ENCODE data around the gene PRODH2. TPM values are rescaled to one million over a fixed set of nuclear protein-coding genes. Genes with fewer than 3 reads are reported as not detected.

Gene PRODH2, protein sequence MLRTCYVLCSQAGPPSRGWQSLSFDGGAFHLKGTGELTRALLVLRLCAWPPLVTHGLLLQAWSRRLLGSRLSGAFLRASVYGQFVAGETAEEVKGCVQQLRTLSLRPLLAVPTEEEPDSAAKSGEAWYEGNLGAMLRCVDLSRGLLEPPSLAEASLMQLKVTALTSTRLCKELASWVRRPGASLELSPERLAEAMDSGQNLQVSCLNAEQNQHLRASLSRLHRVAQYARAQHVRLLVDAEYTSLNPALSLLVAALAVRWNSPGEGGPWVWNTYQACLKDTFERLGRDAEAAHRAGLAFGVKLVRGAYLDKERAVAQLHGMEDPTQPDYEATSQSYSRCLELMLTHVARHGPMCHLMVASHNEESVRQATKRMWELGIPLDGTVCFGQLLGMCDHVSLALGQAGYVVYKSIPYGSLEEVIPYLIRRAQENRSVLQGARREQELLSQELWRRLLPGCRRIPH
- total RNA-seq, result not detected
- not detected for polyA plus RNA-seq (2013, experiment 1 of 2)
- polyA plus RNA-seq (2013, experiment 2 of 2), result not detected
- 0 to 1.0 (median 0) reads per million in 172 experiments for total RNA-seq

DNA sequence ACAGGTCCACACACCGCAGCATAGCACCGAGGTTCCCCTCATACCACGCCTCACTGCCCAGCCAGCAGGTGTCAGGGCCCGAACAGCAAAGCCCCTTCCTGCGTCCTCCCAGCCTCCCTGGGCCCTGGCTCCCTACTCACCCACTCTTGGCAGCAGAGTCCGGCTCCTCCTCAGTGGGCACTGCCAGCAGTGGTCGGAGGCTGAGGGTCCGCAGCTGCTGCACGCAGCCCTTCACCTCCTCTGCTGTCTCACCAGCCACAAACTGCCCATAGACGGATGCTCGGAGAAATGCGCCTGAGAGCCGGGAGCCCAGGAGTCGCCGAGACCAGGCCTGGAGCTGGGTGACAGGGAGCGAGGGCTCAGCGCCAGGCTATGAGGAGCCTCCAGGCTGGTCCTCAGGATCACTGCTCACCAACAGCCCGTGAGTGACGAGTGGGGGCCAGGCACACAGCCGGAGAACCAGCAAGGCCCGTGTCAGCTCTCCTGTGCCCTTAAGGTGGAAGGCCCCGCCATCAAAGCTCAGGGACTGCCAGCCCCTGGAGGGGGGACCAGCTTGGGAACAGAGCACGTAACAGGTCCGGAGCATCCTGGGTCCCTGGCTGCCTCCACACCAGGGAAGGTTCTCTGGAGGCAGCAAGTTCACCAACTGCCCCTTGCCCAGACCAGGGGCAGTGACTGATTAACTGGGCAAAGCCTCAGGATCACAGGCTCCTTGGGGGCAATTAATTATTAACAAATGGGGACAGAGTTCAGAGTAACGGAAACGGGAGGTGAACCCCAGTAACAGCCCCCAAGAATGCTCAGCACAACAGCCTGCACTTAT, at the start of gene PRODH2:
Gene PRODH2, minus strand, starts transcription at position 626 of the 823 bp plus-strand sequence. Its CDS starts 40 bp downstream, at position 586.
- Histone ChIP-seq H3K4me1 (ENCODE audit: insufficient read depth, low read length) (no peaks in the 10 kb centered on the region), H3K36me3 (ENCODE audit: insufficient read depth, low read length) (no peaks in the 10 kb centered on the region), H3K4me3 (ENCODE audit: low read length) (no peak within 1 kb of the TSS), H3K27ac (ENCODE audit: low read depth in 1 of 2, low read length in 2 of 2) (no peak within 1 kb of the TSS), H3K9me3 (ENCODE audit: control insufficient read depth in 1 of 2, insufficient read depth in 1 of 2, low read length in 2 of 2) (no peaks in the 10 kb centered on the region), H3K27me3 (ENCODE audit: control insufficient read depth in 1 of 2, insufficient read depth in 2 of 2, low read length in 2 of 2) (peaks cover 0 to 1% of the 10 kb centered on the region in 2 experiments)
- POLR2A ChIA-PET, result no interaction called here
- Mint-ChIP-seq H3K4me3 (no peak within 1 kb of the TSS), H3K27ac (no peak within 1 kb of the TSS), H3K9me3 (no peaks in the 10 kb centered on the region), H3K27me3 (peaks cover 23% of the 10 kb centered on the region), H3K4me1 (ENCODE audit: low read depth) (no peaks in the 10 kb centered on the region), H3K36me3 (ENCODE audit: low read depth) (no peaks in the 10 kb centered on the region)
- TF ChIP-seq CTCF (IDR thresholded peaks at IDR 0.05), result no peak
- CTCF ChIA-PET, result no interaction called here
- no peak for DNase-seq
- ATAC-seq (ENCODE audit: poor library complexity), result no peak
- intact Hi-C loops (cut with DNase I, micrococcal nuclease), result no loop called here

- H3K4me3 Mint-ChIP-seq, result no peak overlapping the region
- intact Hi-C loops (cut with DNase I, micrococcal nuclease), result no loop called here
These were observed 49.1 kb upstream of the PRODH2 start for GRCh38 chr19:35861640-35862160.

More at GRCh38 chr19:35861640-35862160, 49.1 kb upstream of the PRODH2 start:
- Mint-ChIP-seq H3K27ac (no peak overlapping the region), H3K36me3 (ENCODE audit: low read depth) (no peaks in the 10 kb centered on the region), H3K9me3 (no peaks in the 10 kb centered on the region), H3K27me3 (peaks cover 83% of the 10 kb centered on the region), H3K4me1 (ENCODE audit: low read depth) (peaks cover 5% of the 10 kb centered on the region)
- H3K36me3 ChIP-seq (ENCODE audit: insufficient read depth, low read length), result no peaks in the 10 kb centered on the region
- no peak overlapping the region for H3K27ac ChIP-seq (ENCODE audit: low read depth in 1 of 2, low read length in 2 of 2)
- peaks cover 0 to 26% of the 10 kb centered on the region in 2 experiments for H3K9me3 ChIP-seq (ENCODE audit: control insufficient read depth in 1 of 2, insufficient read depth in 1 of 2, low read length in 2 of 2)
- DNase-seq, result no peak
- H3K4me3 ChIP-seq (ENCODE audit: low read length), result no peak overlapping the region
- CTCF ChIA-PET, result no interaction called here
- H3K27me3 ChIP-seq (ENCODE audit: control insufficient read depth in 1 of 2, insufficient read depth in 2 of 2, low read length in 2 of 2), result peaks cover 36 to 48% of the 10 kb centered on the region in 2 experiments
- ATAC-seq (ENCODE audit: poor library complexity), result no peak
- H3K4me1 ChIP-seq (ENCODE audit: insufficient read depth, low read length), result peaks cover 15% of the 10 kb centered on the region
- POLR2A ChIA-PET, result no interaction called here
- TF ChIP-seq CTCF (IDR thresholded peaks at IDR 0.05), result no peak
